GM23248 (cell line): Measurements from ENCODE around the gene RIC8A.

ENCODE experiments used
- EZH2 ChIP-seq: fragments of 200-600 bp; sonication (generic); IDR thresholded peaks from 2 replicates; pipeline ENCODE4 v1.6.1; 2018; ENCODE audit warnings: antibody characterized with exemption, mild to moderate bottlenecking; ENCODE audit not compliant: insufficient read depth, poor library complexity, severe bottlenecking
- EZH2phosphoT487 ChIP-seq: fragments of 200-600 bp; sonication (generic); IDR thresholded peaks from 2 replicates; pipeline ENCODE4 v1.6.1; 2018; ENCODE audit warnings: antibody characterized with exemption, moderate library complexity, mild to moderate bottlenecking, low read depth; ENCODE audit not compliant: insufficient read depth

GRCh38 chr11:207863-208180, 314 bp downstream of the RIC8A start:
- TF ChIP-seq EZH2phosphoT487, result no peak
- TF ChIP-seq EZH2, result no peak
